GM23248 (cell line): ENCODE results near the gene ACSL4. TPM values are rescaled to one million over a fixed set of nuclear protein-coding genes. Genes with fewer than 3 reads are reported as not detected.
"Not testable (repeated sequence)": the region's sequence is repeated elsewhere in the genome, so short reads cannot be mapped to it uniquely, and the experiment has no call there.

Experiments
- DNase-seq: peaks from one replicate; pipeline ENCODE4 v3.0.0-alpha.2; 2015
- H2AFZ ChIP-seq: fragments of 200-600 bp; sonication (generic); 2 replicates; pipeline ENCODE4 v1.6.1; 2016; ENCODE audit warnings: antibody characterized with exemption
- H3F3A ChIP-seq: fragments of 200-600 bp; sonication (generic); 2 replicates; pipeline ENCODE4 v1.6.1; 2016; ENCODE audit warnings: mild to moderate bottlenecking, antibody characterized with exemption, mixed run types; ENCODE audit not compliant: insufficient read depth
- H3K27ac ChIP-seq: fragments of 200-600 bp; sonication (generic); 2 replicates; pipeline ENCODE4 v1.5.1; 2016; ENCODE audit warnings: mild to moderate bottlenecking
- H3K27me3 ChIP-seq: fragments of 200-600 bp; sonication (generic); replicated peaks from 2 replicates; pipeline ENCODE4 v1.6.1; 2016; ENCODE audit warnings: mild to moderate bottlenecking; ENCODE audit not compliant: insufficient read depth
- H3K36me3 ChIP-seq: fragments of 200-600 bp; sonication (generic); 2 replicates; pipeline ENCODE4 v1.6.1; 2016; ENCODE audit warnings: low read depth, mild to moderate bottlenecking
- H3K4me1 ChIP-seq: fragments of 200-600 bp; sonication (generic); 2 replicates; pipeline ENCODE4 v1.6.1; 2016; ENCODE audit warnings: mild to moderate bottlenecking; ENCODE audit not compliant: insufficient read depth
- H3K4me2 ChIP-seq: fragments of 200-600 bp; sonication (generic); one replicate; pipeline ENCODE4 v1.6.1; 2016; ENCODE audit warnings: mild to moderate bottlenecking; ENCODE audit not compliant: unreplicated experiment
- H3K4me3 ChIP-seq: fragments of 200-600 bp; sonication (generic); 2 replicates; pipeline ENCODE4 v1.5.1; 2016; ENCODE audit warnings: mild to moderate bottlenecking
- H3K79me2 ChIP-seq: fragments of 200-600 bp; sonication (generic); 2 replicates; pipeline ENCODE4 v1.6.1; 2016; ENCODE audit warnings: mild to moderate bottlenecking; ENCODE audit not compliant: insufficient read depth
- H3K9ac ChIP-seq: fragments of 200-600 bp; sonication (generic); 2 replicates; pipeline ENCODE4 v1.6.1; 2016; ENCODE audit warnings: mild to moderate bottlenecking
- H3K9me2 ChIP-seq: fragments of 200-600 bp; sonication (generic); 2 replicates; pipeline ENCODE4 v1.6.1; 2016; ENCODE audit warnings: mixed run types, mild to moderate bottlenecking, moderate library complexity; ENCODE audit not compliant: insufficient read depth
- H3K9me3 ChIP-seq: fragments of 200-600 bp; sonication (generic); one replicate; pipeline ENCODE4 v1.6.1; 2017; ENCODE audit warnings: low read depth
- H4K20me1 ChIP-seq: fragments of 200-600 bp; sonication (generic); 2 replicates; pipeline ENCODE4 v1.6.0; 2016; ENCODE audit not compliant: insufficient read depth
- EZH2 ChIP-seq: fragments of 200-600 bp; sonication (generic); IDR thresholded peaks from 2 replicates; pipeline ENCODE4 v1.6.1; 2018; ENCODE audit warnings: antibody characterized with exemption, mild to moderate bottlenecking; ENCODE audit not compliant: insufficient read depth, poor library complexity, severe bottlenecking
- EZH2phosphoT487 ChIP-seq: fragments of 200-600 bp; sonication (generic); IDR thresholded peaks from 2 replicates; pipeline ENCODE4 v1.6.1; 2018; ENCODE audit warnings: antibody characterized with exemption, moderate library complexity, mild to moderate bottlenecking, low read depth; ENCODE audit not compliant: insufficient read depth
- WGBS, 2 experiments: methylation state at CpG; one replicate each; pipeline ENCODE4 v1.1.6; 2015 to 2017; ENCODE audit warnings: low lambda C conversion rate in 2 of 2, low coverage in 1 of 2; ENCODE audit errors: missing lambda C conversion rate in 2 of 2; 5-methylcytosine and 5-hydroxymethylcytosine counted together
- in situ Hi-C: fragments of 300-500 bp; cut with MboI; formaldehyde crosslinking; loops from 2 replicates; pipeline ENCODE4 v1.15.0; 2020
- polyA plus RNA-seq: library from polyadenylated mRNA; unstranded; fragments of >200 nt; fragmentation: Nextera tagmentation; extraction: Ambion mirVana; gene quantifications from 2 replicates; pipeline ENCODE4 v1.2.1, GENCODE V29; 2016
- total RNA-seq: library from RNA; depleted of rRNA; stranded (reverse); fragments of >200 nt; shearing (Covaris generic); gene quantifications from 2 replicates; pipeline ENCODE4 v1.2.3, GENCODE V29; 2014

Gene ACSL4
- total and polyA plus RNA-seq, 2 experiments from 2014 or later = 33.2 to 81.7 TPM

GRCh38 chrX:109679820-109680219 lies 53.2 kb downstream of the ACSL4 start:
- no peak for TF ChIP-seq EZH2
- no peak for TF ChIP-seq EZH2phosphoT487
- Histone ChIP-seq H4K20me1 (no peaks in the 10 kb centered on the region), H3K36me3 (peaks cover 14% of the 10 kb centered on the region), H3K79me2 (peaks cover 54% of the 10 kb centered on the region), H3K9ac (no peak overlapping the region), H3K4me3 (no peak overlapping the region), H3K9me3 (no peaks in the 10 kb centered on the region), H3K4me2 (no peak overlapping the region), H3F3A (no peaks in the 10 kb centered on the region), H2AFZ (no peak overlapping the region), H3K9me2 (no peaks in the 10 kb centered on the region), H3K4me1 (no peaks in the 10 kb centered on the region), H3K27ac (no peak overlapping the region), H3K27me3 (no peaks in the 10 kb centered on the region)
- no peak for DNase-seq
- in situ Hi-C loops = no loop called here

DNA sequence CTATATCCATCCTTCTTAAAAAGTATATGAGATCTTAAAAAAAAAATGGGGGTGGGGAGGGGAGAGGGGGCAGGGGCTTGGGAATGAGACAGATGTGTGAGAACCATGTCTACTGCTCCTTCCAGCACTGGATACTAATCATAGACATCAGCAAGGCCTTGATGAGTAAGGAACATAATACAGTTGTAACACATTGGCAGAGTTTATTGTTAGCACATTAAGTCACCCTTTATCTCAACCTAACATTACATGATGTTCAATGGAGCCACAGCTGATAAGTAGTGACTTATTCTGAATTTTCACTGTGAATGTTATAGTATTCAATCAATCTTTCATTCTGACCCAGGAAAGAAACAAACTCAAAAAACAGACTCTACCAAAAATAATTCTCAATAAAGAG lies 60.8 kb downstream of the ACSL4 start:
- Histone ChIP-seq H3K4me3 (no peak overlapping the region), H3F3A (no peaks in the 10 kb centered on the region), H3K9me3 (no peaks in the 10 kb centered on the region), H3K9me2 (no peaks in the 10 kb centered on the region), H3K79me2 (peaks cover 9% of the 10 kb centered on the region; the same call in 1 of the 2 replicates), H3K4me2 (no peak overlapping the region), H3K9ac (no peak overlapping the region), H3K27ac (no peak overlapping the region), H3K36me3 (peaks cover 6% of the 10 kb centered on the region; the same call in 1 of the 2 replicates), H4K20me1 (no peaks in the 10 kb centered on the region), H3K4me1 (no peaks in the 10 kb centered on the region), H2AFZ (no peak overlapping the region), H3K27me3 (no peaks in the 10 kb centered on the region)
- TF ChIP-seq EZH2 (no peak), EZH2phosphoT487 (no peak)
- DNase-seq = peak; percentile 2
- in situ Hi-C loops = no loop called here

- H3F3A ChIP-seq, DNase-seq, H2AFZ ChIP-seq, H3K79me2 ChIP-seq, H3K36me3 ChIP-seq, H3K4me3 ChIP-seq, H3K4me2 ChIP-seq, H4K20me1 ChIP-seq, H3K27ac ChIP-seq, H3K9ac ChIP-seq, H3K27me3 ChIP-seq, H3K9me3 ChIP-seq, in situ Hi-C loops, H3K9me2 ChIP-seq, H3K4me1 ChIP-seq: not testable (repeated sequence)
- 98 to 100% methylated on average over 2 to 25 of the region's 29 CpGs for WGBS, 2 experiments
Observed at GRCh38 chrX:109671170-109671569, 61.9 kb downstream of the ACSL4 start.

- DNase-seq = no peak
- no peak overlapping the region for H3K4me3 ChIP-seq
- no peaks in the 10 kb centered on the region for H3F3A ChIP-seq
- no peak overlapping the region for H3K27ac ChIP-seq
- TF ChIP-seq EZH2 = no peak
- no peak for TF ChIP-seq EZH2phosphoT487
- 90 to 94% methylated on average over 5 of the region's 5 CpGs for WGBS, 2 experiments
- no peaks in the 10 kb centered on the region for H3K27me3 ChIP-seq
- no peaks in the 10 kb centered on the region for H3K9me3 ChIP-seq
- H3K36me3 ChIP-seq = peaks cover 13% of the 10 kb centered on the region; the same call in 1 of the 2 replicates
- H3K9ac ChIP-seq = no peak overlapping the region
- in situ Hi-C loops = no loop called here
- no peaks in the 10 kb centered on the region for H3K4me1 ChIP-seq
- no peaks in the 10 kb centered on the region for H4K20me1 ChIP-seq
- H3K4me2 ChIP-seq = no peak overlapping the region
- peaks cover 9% of the 10 kb centered on the region; the same call in 1 of the 2 replicates for H3K79me2 ChIP-seq
- no peak overlapping the region for H2AFZ ChIP-seq
- H3K9me2 ChIP-seq = no peaks in the 10 kb centered on the region
Observed at GRCh38 chrX:109667986-109668385, 65.1 kb downstream of the ACSL4 start.

DNA sequence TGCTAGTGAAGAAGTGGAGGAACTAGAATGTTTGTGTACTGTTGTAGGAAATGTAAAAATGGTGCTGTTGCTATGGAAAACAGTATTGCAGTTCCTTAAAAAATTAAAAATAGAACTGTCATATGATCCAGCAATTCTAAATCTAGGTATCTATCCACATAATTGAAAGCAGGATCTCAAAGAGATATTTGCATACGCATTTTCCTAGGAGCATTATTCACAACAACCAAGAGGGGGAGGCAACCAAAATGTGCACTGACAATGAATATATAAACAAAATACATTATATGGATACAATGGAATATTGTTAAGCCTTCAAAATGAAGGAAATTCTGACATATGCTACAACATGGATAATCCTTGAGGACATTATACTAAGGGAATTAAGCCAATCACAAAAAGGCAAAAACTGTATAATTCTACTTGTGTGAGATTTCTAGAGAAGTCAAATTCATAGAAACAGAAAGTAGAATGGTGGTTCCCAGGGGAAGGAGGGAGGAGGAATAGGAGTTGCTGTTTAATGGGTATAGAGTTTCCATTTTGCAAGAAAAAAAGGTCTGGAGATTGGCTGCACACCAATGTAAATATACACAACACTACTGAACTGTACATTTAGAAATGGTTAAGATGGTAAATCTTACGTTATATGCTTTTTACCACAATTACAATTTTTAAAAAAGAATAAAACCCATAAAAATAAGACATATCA lies 72.5 kb downstream of the ACSL4 start:
- Histone ChIP-seq H3K9me2 (no peaks in the 10 kb centered on the region), H3K4me3 (no peak overlapping the region), H3K27me3 (no peaks in the 10 kb centered on the region), H3K4me2 (no peak overlapping the region), H3K9me3 (no peaks in the 10 kb centered on the region), H3F3A (no peaks in the 10 kb centered on the region), H3K9ac (no peak overlapping the region), H3K79me2 (peaks cover 20% of the 10 kb centered on the region; the same call in 1 of the 2 replicates), H3K4me1 (no peaks in the 10 kb centered on the region), H3K27ac (no peak overlapping the region), H3K36me3 (peaks cover 15% of the 10 kb centered on the region; the same call in 1 of the 2 replicates), H2AFZ (no peak overlapping the region), H4K20me1 (no peaks in the 10 kb centered on the region)
- no peak for DNase-seq
- 97 to 98% methylated on average over 2 of the region's 2 CpGs for WGBS, 2 experiments
- in situ Hi-C loops = no loop called here
- no peak for TF ChIP-seq EZH2phosphoT487
- TF ChIP-seq EZH2 = no peak
